ENCODE measurements around the gene GABBR2.

Gene GABBR2

DNA sequence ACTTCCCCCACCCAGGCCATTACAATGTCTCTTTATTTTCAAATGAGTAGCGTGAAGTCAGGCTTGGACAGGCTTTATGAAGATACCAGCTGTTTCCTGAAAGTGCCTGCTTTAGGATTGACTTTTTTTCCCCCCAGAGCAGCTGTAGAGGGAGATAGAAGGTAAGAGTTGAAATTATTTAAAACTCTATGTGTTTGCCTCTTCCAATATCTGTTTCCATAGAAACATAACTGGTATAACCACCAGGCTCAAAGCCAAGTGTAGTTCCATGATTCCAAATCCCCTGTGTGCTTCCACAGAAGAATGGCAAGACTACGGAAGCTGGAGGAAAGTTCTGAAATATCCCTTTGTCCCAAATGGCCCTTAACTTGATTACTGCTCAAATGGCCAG lies 365.9 kb downstream of the GABBR2 start:
- no peak for DNase-seq (ENCODE audit: low spot score)

- DNase-seq (ENCODE audit: low spot score) = no peak
Measured at GRCh38 chr9:98342098-98342819, 366.5 kb downstream of the GABBR2 start.

GRCh38 chr9:98341157-98342097 lies 367.3 kb downstream of the GABBR2 start:
- no peak for DNase-seq (ENCODE audit: low spot score)

GRCh38 chr9:98339987-98340800 lies 368.5 kb downstream of the GABBR2 start:
- no peak for DNase-seq (ENCODE audit: low spot score)

- peak; percentile 78 for DNase-seq (ENCODE audit: low spot score)
Measured at GRCh38 chr9:98335661-98336060, 373.1 kb downstream of the GABBR2 start.

DNA sequence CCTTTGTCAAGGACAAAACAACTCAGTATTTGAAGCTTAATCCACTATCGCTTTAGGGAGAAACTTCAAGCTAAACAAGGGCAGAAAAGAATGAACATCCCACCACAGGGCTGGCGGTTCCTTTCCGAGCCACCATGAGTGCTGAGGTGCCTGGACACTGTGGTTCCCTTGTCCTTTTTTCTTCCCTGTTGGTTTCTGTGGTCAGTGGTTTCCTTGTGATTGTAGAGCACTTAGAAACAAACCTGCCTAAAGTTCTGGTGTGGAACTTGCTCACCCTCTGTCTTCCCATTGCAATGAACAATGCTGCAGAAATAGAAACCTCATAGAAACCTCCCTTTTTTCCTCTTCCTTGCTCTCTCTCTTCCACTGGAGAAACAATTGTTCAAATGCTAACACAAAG lies 373.9 kb downstream of the GABBR2 start:
- peak; percentile 33 for DNase-seq (ENCODE audit: low spot score)

GRCh38 chr9:98333703-98334582 lies 374.8 kb downstream of the GABBR2 start:
- peak; percentile 90 for DNase-seq (ENCODE audit: low spot score)

DNA sequence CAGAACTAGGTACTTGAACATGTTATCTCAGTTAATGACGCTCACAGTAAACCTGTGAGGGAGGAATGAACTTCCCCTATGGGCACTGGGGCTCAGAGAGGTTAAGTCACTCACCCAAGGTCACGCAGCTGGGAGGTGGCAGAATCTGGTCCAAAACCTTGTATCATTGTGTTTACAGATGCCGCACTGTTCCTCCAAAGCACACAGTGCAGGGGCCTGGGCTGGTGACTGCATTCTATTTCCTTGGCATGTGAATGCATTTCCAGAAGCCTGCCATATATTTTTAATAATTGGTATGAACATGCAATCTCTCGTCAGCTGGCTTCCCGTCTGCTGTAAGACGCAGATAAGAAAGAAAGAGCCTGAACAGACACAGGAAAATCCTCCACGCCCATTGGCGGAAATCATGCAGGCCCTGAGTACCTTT lies 376.3 kb downstream of the GABBR2 start:
- DNase-seq (ENCODE audit: low spot score) = no peak

DNA sequence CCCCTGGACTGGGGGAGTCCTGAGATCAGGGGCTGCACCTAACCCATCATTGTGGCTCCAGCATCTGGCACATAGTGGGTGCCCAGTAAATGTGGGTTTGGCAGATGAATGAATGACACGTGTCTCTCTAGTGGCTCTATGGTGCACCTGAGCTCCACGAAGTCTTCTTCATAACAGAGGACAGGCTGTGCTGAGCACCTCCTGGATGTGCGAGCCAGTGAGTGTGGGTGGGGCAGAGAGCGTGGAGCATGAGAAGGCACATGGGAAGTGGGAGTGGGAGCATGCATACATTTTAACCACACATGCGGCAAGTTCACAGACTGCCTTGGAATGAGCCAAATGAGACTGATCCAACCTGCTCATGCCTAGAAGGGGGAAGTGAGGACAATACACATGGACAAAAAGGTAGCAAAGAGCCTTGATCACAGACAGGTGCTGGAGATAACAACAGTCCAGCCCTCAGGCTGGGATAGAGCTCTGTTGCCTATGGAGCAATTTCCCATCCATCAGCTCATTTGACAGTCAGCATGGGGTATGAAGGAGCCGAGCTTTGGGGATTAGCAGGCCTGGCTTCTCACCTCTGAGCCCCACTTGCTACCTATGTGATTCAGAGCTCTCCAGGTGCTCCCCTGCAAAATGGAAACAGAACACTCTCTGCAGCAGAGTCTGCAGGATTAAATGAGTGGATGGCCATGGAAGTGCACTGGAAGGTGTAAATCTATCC lies 377.0 kb downstream of the GABBR2 start:
- DNase-seq (ENCODE audit: low spot score) = no peak

- DNase-seq (ENCODE audit: low spot score) = no peak
Measured at GRCh38 chr9:98330831-98331230, 377.9 kb downstream of the GABBR2 start.

GRCh38 chr9:98329904-98330303 lies 378.8 kb downstream of the GABBR2 start:
- DNase-seq (ENCODE audit: low spot score) = no peak

DNA sequence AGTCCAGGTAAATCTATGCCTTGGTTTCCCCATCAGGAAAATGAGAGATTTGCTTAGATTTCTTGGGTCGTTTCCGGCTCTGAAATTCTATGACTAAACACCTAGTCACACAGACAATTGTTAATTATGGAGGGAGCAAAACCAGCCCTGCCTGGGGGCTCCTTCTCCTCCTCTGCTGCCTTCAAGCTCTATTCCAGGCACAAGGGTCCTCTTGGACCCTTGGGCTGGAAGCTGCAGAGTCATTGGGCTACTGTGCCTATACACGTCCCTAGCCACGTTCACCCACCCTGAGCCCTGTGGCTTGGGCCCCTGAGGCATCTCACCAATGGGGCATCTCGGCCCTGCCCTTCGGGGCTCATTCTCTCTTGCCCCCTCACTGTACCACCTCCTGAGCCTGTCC lies 379.5 kb downstream of the GABBR2 start:
- no peak for DNase-seq (ENCODE audit: low spot score)

GRCh38 chr9:98328770-98329169 lies 380.0 kb downstream of the GABBR2 start:
- DNase-seq (ENCODE audit: low spot score) = no peak

GRCh38 chr9:98328141-98328540 lies 380.6 kb downstream of the GABBR2 start:
- DNase-seq (ENCODE audit: low spot score) = no peak

- DNase-seq (ENCODE audit: low spot score) = no peak
Measured at GRCh38 chr9:98327249-98327561, 381.5 kb downstream of the GABBR2 start.

- peak; percentile 17 for DNase-seq (ENCODE audit: low spot score)
Measured at GRCh38 chr9:98326459-98327248, 382.1 kb downstream of the GABBR2 start.

DNA sequence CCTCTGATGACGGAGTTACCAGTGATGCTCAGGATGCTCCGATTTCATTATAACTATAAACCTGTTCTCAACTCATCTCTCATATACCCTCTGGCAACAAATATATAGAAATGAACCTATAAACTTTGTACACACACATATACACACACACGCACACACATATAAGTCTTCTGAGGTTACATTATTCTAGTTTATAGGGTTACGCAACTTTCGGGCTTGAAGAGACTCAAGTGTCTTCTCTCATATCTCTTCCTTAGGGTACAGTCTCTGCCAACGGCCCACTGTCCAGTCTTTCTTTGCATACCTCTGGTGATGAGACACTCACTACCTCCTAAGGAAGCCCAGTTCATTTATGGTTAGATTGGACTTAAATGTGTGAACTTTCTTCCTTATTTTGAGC lies 383.9 kb downstream of the GABBR2 start:
- no peak for DNase-seq (ENCODE audit: low spot score)

DNA sequence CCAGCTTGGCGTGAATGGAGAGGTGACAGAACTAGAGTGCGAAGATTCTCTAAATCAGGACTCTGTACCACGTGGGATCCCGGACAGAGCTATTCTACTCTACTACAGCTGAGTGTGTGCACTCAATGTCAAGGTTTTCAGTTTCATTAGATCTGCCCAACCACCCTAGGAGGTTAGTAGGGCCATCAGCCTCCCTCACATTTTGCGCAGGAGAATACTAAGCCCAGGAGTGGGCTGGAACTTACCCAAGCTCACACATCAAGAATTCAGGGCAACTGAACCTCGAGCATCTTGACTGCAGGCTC lies 385.0 kb downstream of the GABBR2 start:
- no peak for DNase-seq (ENCODE audit: low spot score)

DNA sequence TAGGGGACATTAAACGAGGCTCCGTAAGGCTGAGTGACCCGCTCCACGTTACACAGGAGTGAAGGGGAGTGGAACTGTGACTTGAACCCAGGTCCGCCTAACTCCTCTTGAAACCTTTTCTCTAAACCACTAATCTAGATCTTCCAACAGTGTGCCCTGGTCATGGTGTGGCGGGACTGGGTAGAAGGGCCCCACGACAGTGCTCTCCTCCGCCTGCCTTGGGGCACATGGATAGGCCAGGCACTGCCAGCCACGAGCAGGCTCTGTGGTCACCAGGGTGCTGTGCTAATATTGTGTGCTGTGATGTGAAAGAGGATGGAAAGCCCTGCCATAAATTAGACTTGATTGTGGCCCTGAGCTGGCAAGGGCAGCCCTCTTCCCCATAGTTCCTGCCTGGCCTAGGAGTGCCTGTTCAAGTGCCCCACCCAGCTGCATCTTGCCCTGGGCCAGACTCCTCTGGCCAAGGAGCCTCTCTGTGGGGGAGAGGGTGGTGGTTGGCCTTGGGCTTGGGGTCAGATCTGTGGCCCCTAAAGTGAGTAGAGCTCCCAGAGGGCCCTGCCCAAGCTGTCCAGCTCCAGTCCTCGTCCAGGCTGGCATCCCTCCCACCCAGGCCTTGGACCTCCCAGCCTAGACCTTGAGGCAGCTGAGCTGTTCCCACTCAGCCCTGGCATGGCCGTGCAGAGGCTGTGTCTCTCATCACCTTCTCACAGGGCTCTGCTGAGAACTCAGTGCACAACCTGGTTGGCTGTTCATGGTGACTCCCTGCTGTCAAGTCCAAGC lies 385.5 kb downstream of the GABBR2 start:
- no peak for DNase-seq (ENCODE audit: low spot score)
